ENCODE results near the gene PFDN4. TPM values are rescaled to one million over a fixed set of nuclear protein-coding genes. Genes with fewer than 3 reads are reported as not detected.
A peak's percentile ranks its signal among the peaks of the same experiment; 100 is the strongest.

Gene PFDN4
- total and polyA plus RNA-seq, 12 donors: 18.7 to 103 (median 44.2) TPM

GRCh38 chr20:54199721-54200176 lies 8.1 kb upstream of the PFDN4 start:
- TF ChIP-seq POLR2A (IDR thresholded peaks at IDR 0.05) (no peak), CTCF (IDR thresholded peaks at IDR 0.05) (peak; percentile 74 to 95 (median 84))
- peaks cover 0 to 4% of the 10 kb centered on the region in 2 donors for H3K4me1 ChIP-seq (replicated peaks in 1 of 2)
- WGBS, 4 donors: 9 to 16% (median 12%) methylated on average over 7 of the region's 7 CpGs
- intact Hi-C loops (cut with DNase I): loop anchor here (5.0 kb wide), 3 partner anchors 97 to 448 kb away; no protein-coding TSS in a partner anchor
- H3K9me3 ChIP-seq (replicated peaks in 1 of 3): no peaks in the 10 kb centered on the region
- H3K27ac ChIP-seq: no peak overlapping the region
- no peaks in the 10 kb centered on the region for H3K36me3 ChIP-seq (replicated peaks in 1 of 2)
- peak; percentile 58 to 91 (median 78) for DNase-seq
- no peak overlapping the region for H3K4me3 ChIP-seq
- no peaks in the 10 kb centered on the region for H3K27me3 ChIP-seq

GRCh38 chr20:54200487-54201267 lies 7.2 kb upstream of the PFDN4 start:
- TF ChIP-seq POLR2A (IDR thresholded peaks at IDR 0.05): no peak
- no peak for TF ChIP-seq CTCF (IDR thresholded peaks at IDR 0.05)
- 60 to 75% (median 68%) methylated on average over 6 to 7 of the region's 7 CpGs for WGBS, 4 donors
- intact Hi-C loops (cut with DNase I): loop anchor here in 1 of 2 donors (5.0 kb wide), 1 partner anchor 447 kb away; no protein-coding TSS in a partner anchor

GRCh38 chr20:54201268-54201846 lies 6.5 kb upstream of the PFDN4 start:
- H3K27me3 ChIP-seq: no peaks in the 10 kb centered on the region
- TF ChIP-seq CTCF (IDR thresholded peaks at IDR 0.05): no peak
- no peaks in the 10 kb centered on the region for H3K9me3 ChIP-seq (replicated peaks in 1 of 3)
- DNase-seq: no peak
- no peaks in the 10 kb centered on the region for H3K36me3 ChIP-seq (replicated peaks in 1 of 2)
- no peak overlapping the region for H3K4me3 ChIP-seq
- no peaks in the 10 kb centered on the region for H3K4me1 ChIP-seq (replicated peaks in 1 of 2)
- intact Hi-C loops (cut with DNase I): loop anchor here in 1 of 2 donors (5.0 kb wide), 1 partner anchor 446 kb away; no protein-coding TSS in a partner anchor
- 52 to 83% (median 63%) methylated on average over 4 of the region's 4 CpGs for WGBS, 4 donors
- no peak overlapping the region for H3K27ac ChIP-seq

More at GRCh38 chr20:54200487-54201267, 7.2 kb upstream of the PFDN4 start:
- no peak overlapping the region for H3K4me3 ChIP-seq
- DNase-seq: no peak
- H3K36me3 ChIP-seq (replicated peaks in 1 of 2): no peaks in the 10 kb centered on the region
- H3K9me3 ChIP-seq (replicated peaks in 1 of 3): no peaks in the 10 kb centered on the region
- H3K27ac ChIP-seq: no peak overlapping the region
- H3K4me1 ChIP-seq (replicated peaks in 1 of 2): no peaks in the 10 kb centered on the region
- no peaks in the 10 kb centered on the region for H3K27me3 ChIP-seq

GRCh38 chr20:54203281-54203680 lies 4.6 kb upstream of the PFDN4 start:
- Histone ChIP-seq H3K4me3 (no peak overlapping the region), H3K4me1 (replicated peaks in 1 of 2) (no peaks in the 10 kb centered on the region), H3K27ac (no peak overlapping the region), H3K27me3 (no peaks in the 10 kb centered on the region), H3K36me3 (replicated peaks in 1 of 2) (no peaks in the 10 kb centered on the region), H3K9me3 (replicated peaks in 1 of 3) (no peaks in the 10 kb centered on the region)
- TF ChIP-seq POLR2A (IDR thresholded peaks at IDR 0.05) (no peak), CTCF (IDR thresholded peaks at IDR 0.05) (no peak)
- no peak for DNase-seq
- intact Hi-C loops (cut with DNase I): loop anchor here in 1 of 2 donors (5.0 kb wide), 1 partner anchor 444 kb away; no protein-coding TSS in a partner anchor
- 65 to 74% (median 72%) methylated on average over 5 of the region's 5 CpGs for WGBS, 4 donors
